GM19452 (cell line): ENCODE measurements around the gene DYDC2.
"Not testable (repeated sequence)": the region's sequence is repeated elsewhere in the genome, so short reads cannot be mapped to it uniquely, and the experiment has no call there.

ENCODE experiments used
- ATAC-seq: cut with Tn5 transposase; IDR thresholded peaks from one replicate; pipeline ENCODE4 v1.9.1; 2021; ENCODE audit not compliant: unreplicated experiment

Gene DYDC2

GRCh38 chr10:80411681-80412220 lies 55.2 kb downstream of the DYDC2 start:
- no peak for ATAC-seq

GRCh38 chr10:80412486-80412885 lies 55.9 kb downstream of the DYDC2 start:
- ATAC-seq = no peak

- no peak for ATAC-seq
Observed at GRCh38 chr10:80413271-80413996, 56.9 kb downstream of the DYDC2 start.

GRCh38 chr10:80414142-80414895 lies 57.7 kb downstream of the DYDC2 start:
- ATAC-seq = no peak

GRCh38 chr10:80415734-80416478 lies 59.3 kb downstream of the DYDC2 start:
- ATAC-seq = no peak

- ATAC-seq = no peak
Observed at GRCh38 chr10:80416479-80417098, 60.0 kb downstream of the DYDC2 start.

- ATAC-seq = not testable (repeated sequence)
Observed at GRCh38 chr10:80417256-80417655, 60.7 kb downstream of the DYDC2 start.
